Measurements from ENCODE around the gene NTRK1. TPM values are rescaled to one million over a fixed set of nuclear protein-coding genes. Genes with fewer than 3 reads are reported as not detected.

The NTRK1 gene
- total and polyA plus RNA-seq, 2 of the 4 experiments (the other 2 are of a cell fraction): not detected

DNA sequence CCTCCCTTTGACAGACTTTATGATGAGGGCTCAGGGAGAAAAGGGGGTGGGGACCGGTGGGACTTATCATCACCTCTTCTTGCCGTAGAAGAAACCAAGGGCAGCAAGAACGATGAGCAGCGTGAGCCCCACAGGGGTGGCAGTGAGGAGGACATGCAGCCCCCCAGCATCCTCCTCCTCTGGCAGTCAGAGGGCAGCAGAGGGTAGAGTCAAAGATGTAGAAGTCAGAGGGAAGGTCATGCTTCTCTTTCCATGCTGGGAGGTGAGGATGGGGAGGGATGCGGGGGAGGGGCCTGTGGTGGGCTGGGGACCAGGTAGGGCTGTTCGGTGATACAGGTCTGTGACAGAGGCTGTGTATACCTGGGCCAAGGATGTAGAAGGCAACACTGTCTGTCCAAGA lies 16.6 kb upstream of the NTRK1 start:
- Histone ChIP-seq H3K9ac (ENCODE audit: low read depth, low read length) (no peak overlapping the region), H2BK5ac (ENCODE audit: low read depth, low read length, poor library complexity, severe bottlenecking) (no peak overlapping the region), H2BK20ac (ENCODE audit: low read depth, low read length) (no peak overlapping the region), H4K5ac (ENCODE audit: low read depth, low read length) (no peak overlapping the region), H2AFZ (replicated peaks; ENCODE audit: low read length, poor library complexity) (no peak overlapping the region), H3K9me1 (ENCODE audit: insufficient read depth, low read length) (no peaks in the 10 kb centered on the region), H3K27me3 (ENCODE audit: control insufficient read depth, insufficient read depth, low read length) (peaks cover 92% of the 10 kb centered on the region), H3K56ac (ENCODE audit: extremely low read depth, insufficient read depth, low read length) (no peak overlapping the region), H3K9me3 (ENCODE audit: control insufficient read depth, insufficient read depth, low read length) (no peaks in the 10 kb centered on the region; the same call in 1 of the 2 replicates), H3K4me1 (ENCODE audit: control insufficient read depth, insufficient read depth, low read length) (no peaks in the 10 kb centered on the region; the same call in 1 of the 2 replicates), H3K27ac (ENCODE audit: insufficient read depth, low read length) (no peak overlapping the region), H2BK120ac (ENCODE audit: low read depth, low read length) (no peak overlapping the region), H3K79me1 (ENCODE audit: low read depth in 1 of 2, low read length in 2 of 2) (no peaks in the 10 kb centered on the region), H4K8ac (ENCODE audit: low read depth in 2 of 2, low read length in 2 of 2) (no peak overlapping the region), H3K14ac (replicated peaks; ENCODE audit: low read depth, low read length) (no peak overlapping the region), H2AK9ac (replicated peaks; ENCODE audit: low read depth, low read length, poor library complexity) (no peak overlapping the region), H3K4ac (ENCODE audit: low read depth, low read length) (no peak overlapping the region), H3K4me2 (ENCODE audit: low read depth, low read length) (no peak overlapping the region), H2AK5ac (ENCODE audit: low read depth, low read length) (no peak overlapping the region), H3K36me3 (ENCODE audit: control insufficient read depth, insufficient read depth, low read length) (no peaks in the 10 kb centered on the region), H3K23ac (ENCODE audit: low read depth, low read length) (no peak overlapping the region), H3K18ac (ENCODE audit: low read depth, low read length) (no peak overlapping the region), H4K20me1 (ENCODE audit: insufficient read depth, low read length) (no peaks in the 10 kb centered on the region; the same call in none of the 2 replicates), H3K4me3 (ENCODE audit: insufficient read depth, low read depth, low read length) (no peak overlapping the region), H4K91ac (ENCODE audit: insufficient read depth, low read depth, low read length) (no peak overlapping the region), H2BK15ac (ENCODE audit: low read depth, low read length) (no peak overlapping the region)
- BruUV-seq (replicated peaks): no TSS peak
- CTCF ChIA-PET: no interaction called here
- TF ChIP-seq MXI1 (IDR thresholded peaks at IDR 0.05; ENCODE audit: borderline replicate concordance, low read depth, low read length): no peak
- TF ChIP-seq, protein P1, sequence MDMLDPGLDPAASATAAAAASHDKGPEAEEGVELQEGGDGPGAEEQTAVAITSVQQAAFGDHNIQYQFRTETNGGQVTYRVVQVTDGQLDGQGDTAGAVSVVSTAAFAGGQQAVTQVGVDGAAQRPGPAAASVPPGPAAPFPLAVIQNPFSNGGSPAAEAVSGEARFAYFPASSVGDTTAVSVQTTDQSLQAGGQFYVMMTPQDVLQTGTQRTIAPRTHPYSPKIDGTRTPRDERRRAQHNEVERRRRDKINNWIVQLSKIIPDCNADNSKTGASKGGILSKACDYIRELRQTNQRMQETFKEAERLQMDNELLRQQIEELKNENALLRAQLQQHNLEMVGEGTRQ (IDR thresholded peaks at IDR 0.05; ENCODE audit: low read depth, low read length): no peak
- TF ChIP-seq CHD1 (IDR thresholded peaks at IDR 0.05; ENCODE audit: low read depth, low read length): no peak
- no peak for TF ChIP-seq RCOR1 (IDR thresholded peaks at IDR 0.05; ENCODE audit: insufficient replicate concordance, low read length)
- no peak for TF ChIP-seq BHLHE40 (IDR thresholded peaks at IDR 0.05; ENCODE audit: low read depth, low read length)
- no peak for TF ChIP-seq FOS (IDR thresholded peaks at IDR 0.05; ENCODE audit: low read depth, low read length)
- no peak for TF ChIP-seq SMC3 (IDR thresholded peaks at IDR 0.05; ENCODE audit: low read depth, low read length)
- TF ChIP-seq, protein P2, sequence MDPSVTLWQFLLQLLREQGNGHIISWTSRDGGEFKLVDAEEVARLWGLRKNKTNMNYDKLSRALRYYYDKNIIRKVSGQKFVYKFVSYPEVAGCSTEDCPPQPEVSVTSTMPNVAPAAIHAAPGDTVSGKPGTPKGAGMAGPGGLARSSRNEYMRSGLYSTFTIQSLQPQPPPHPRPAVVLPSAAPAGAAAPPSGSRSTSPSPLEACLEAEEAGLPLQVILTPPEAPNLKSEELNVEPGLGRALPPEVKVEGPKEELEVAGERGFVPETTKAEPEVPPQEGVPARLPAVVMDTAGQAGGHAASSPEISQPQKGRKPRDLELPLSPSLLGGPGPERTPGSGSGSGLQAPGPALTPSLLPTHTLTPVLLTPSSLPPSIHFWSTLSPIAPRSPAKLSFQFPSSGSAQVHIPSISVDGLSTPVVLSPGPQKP (IDR thresholded peaks at IDR 0.05; ENCODE audit: borderline replicate concordance, low read depth, low read length): no peak
- TF ChIP-seq MAFK (IDR thresholded peaks at IDR 0.05; ENCODE audit: low read depth, low read length): no peak
- TF ChIP-seq RFX5 (IDR thresholded peaks at IDR 0.05; ENCODE audit: low read depth, low read length): no peak
- TF ChIP-seq MAZ (IDR thresholded peaks at IDR 0.05; ENCODE audit: borderline replicate concordance, low read depth, low read length): no peak
- TF ChIP-seq, protein P3, sequence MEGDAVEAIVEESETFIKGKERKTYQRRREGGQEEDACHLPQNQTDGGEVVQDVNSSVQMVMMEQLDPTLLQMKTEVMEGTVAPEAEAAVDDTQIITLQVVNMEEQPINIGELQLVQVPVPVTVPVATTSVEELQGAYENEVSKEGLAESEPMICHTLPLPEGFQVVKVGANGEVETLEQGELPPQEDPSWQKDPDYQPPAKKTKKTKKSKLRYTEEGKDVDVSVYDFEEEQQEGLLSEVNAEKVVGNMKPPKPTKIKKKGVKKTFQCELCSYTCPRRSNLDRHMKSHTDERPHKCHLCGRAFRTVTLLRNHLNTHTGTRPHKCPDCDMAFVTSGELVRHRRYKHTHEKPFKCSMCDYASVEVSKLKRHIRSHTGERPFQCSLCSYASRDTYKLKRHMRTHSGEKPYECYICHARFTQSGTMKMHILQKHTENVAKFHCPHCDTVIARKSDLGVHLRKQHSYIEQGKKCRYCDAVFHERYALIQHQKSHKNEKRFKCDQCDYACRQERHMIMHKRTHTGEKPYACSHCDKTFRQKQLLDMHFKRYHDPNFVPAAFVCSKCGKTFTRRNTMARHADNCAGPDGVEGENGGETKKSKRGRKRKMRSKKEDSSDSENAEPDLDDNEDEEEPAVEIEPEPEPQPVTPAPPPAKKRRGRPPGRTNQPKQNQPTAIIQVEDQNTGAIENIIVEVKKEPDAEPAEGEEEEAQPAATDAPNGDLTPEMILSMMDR (conservative IDR thresholded peaks at IDR 0.05; ENCODE audit: low read depth, low read length): no peak
- no peak for TF ChIP-seq NFE2L2 (IDR thresholded peaks at IDR 0.05; ENCODE audit: low read depth, low read length)
- TF ChIP-seq POLR2A (IDR thresholded peaks at IDR 0.05; ENCODE audit: low read depth, low read length): no peak
- no peak for TF ChIP-seq CEBPB (IDR thresholded peaks at IDR 0.05; ENCODE audit: low read depth, low read length)
- TF ChIP-seq RAD21 (IDR thresholded peaks at IDR 0.05; ENCODE audit: low read length): no peak
- dilution Hi-C loops (cut with HindIII; ENCODE audit: low sequenced_read_pairs, unreplicated experiment) (no loop called here), intact Hi-C loops (cut with micrococcal nuclease) (no loop called here), in situ Hi-C loops (cut with MboI; ENCODE audit: low sequenced_read_pairs) (no loop called here)
- WGBS, 2 experiments (ENCODE audit: extremely low coverage in 2 of 2, insufficient read length in 1 of 2): 40% methylated on average over 1 of the region's 6 CpGs; no CpG with 5 or more reads in 1 of the 2 experiments
- ATAC-seq (ENCODE audit: low read depth): no peak
- POLR2A ChIA-PET (ENCODE audit: unreplicated experiment): no interaction called here
- DNase-seq: no peak
